ENCODE data around the gene DHRS11.

DNA sequence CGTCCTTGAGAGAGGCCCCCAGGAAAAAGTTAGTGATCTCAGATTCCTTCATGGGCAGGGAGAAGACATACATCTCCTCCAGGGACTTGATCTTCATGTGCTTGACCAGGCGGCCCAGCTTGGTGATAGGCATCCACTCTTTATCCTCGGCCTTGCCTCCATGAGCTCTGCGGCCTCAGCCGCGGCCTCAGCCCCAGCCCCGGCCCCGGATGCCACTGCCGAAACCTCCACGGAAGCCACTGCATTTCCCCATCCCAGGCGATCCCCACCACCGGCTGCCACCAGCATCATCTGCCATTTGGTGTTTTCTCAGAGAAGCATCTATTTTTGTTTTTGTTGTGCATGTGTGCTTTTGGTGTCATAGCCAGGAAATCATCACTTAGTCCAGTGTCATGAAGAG, 16.7 kb upstream of the DHRS11 start:
- TF ChIP-seq EZH2 (IDR thresholded peaks at IDR 0.05) (no peak), POLR2AphosphoS5 (IDR thresholded peaks at IDR 0.05; ENCODE audit: borderline replicate concordance, low read depth, low read length) (no peak), FOXP2 (optimal IDR thresholded peaks at IDR 0.05; ENCODE audit: control extremely low read depth, extremely low read length, insufficient read depth) (no peak)

Measured in SK-N-MC (cell line).